Erythroblast (primary cell): ENCODE data around the gene SLC19A1.

ENCODE experiments used
- GATA1 ChIP-seq: IDR thresholded peaks from 2 replicates; pipeline ENCODE4 v1.6.1; 2011; ENCODE audit warnings: low read depth, mild to moderate bottlenecking, control low read depth, low read length, moderate library complexity
- POLR2A ChIP-seq: IDR thresholded peaks from 2 replicates; pipeline ENCODE4 v1.6.1; 2011; ENCODE audit warnings: mild to moderate bottlenecking, low read length

- TF ChIP-seq POLR2A (no peak), GATA1 (no peak)
Observed at GRCh38 chr21:45490049-45490731, 52.0 kb downstream of the SLC19A1 start.
